HG03432 (cell line): Measurements from ENCODE around the gene GSTO2.

Experiments used
- ATAC-seq: cut with Tn5 transposase; IDR thresholded peaks from one replicate; pipeline ENCODE4 v1.9.1; 2021; ENCODE audit warnings: mild to moderate bottlenecking, moderate library complexity; ENCODE audit not compliant: unreplicated experiment

Gene GSTO2

GRCh38 chr10:104279550-104280259, 10.7 kb downstream of the GSTO2 start:
- ATAC-seq, result no peak

- ATAC-seq, result no peak
These were observed 12.7 kb downstream of the GSTO2 start for GRCh38 chr10:104281694-104282093.

- no peak for ATAC-seq
These were observed 15.9 kb downstream of the GSTO2 start for GRCh38 chr10:104284846-104285245.

GRCh38 chr10:104286939-104287338, 18.0 kb downstream of the GSTO2 start:
- ATAC-seq, result no peak

- no peak for ATAC-seq
These were observed 19.4 kb downstream of the GSTO2 start for GRCh38 chr10:104288355-104288754.

- peak; percentile 99 for ATAC-seq
These were observed 22.5 kb downstream of the GSTO2 start for GRCh38 chr10:104291439-104291951.

GRCh38 chr10:104293011-104293410, 24.0 kb downstream of the GSTO2 start:
- no peak for ATAC-seq

- no peak for ATAC-seq
These were observed 24.9 kb downstream of the GSTO2 start for GRCh38 chr10:104293781-104294321.

- no peak for ATAC-seq
These were observed 27.9 kb downstream of the GSTO2 start for GRCh38 chr10:104296687-104297436.

GRCh38 chr10:104297697-104298660, 29.0 kb downstream of the GSTO2 start:
- no peak for ATAC-seq

- ATAC-seq, result no peak
These were observed 30.3 kb downstream of the GSTO2 start for GRCh38 chr10:104299031-104299904.

GRCh38 chr10:104300002-104300735, 31.2 kb downstream of the GSTO2 start:
- ATAC-seq, result no peak

- peak; percentile 50 for ATAC-seq
These were observed 31.8 kb downstream of the GSTO2 start for GRCh38 chr10:104300736-104301292.

- no peak for ATAC-seq
These were observed 33.1 kb downstream of the GSTO2 start for GRCh38 chr10:104301907-104302690.

GRCh38 chr10:104303594-104304355, 34.8 kb downstream of the GSTO2 start:
- no peak for ATAC-seq

- no peak for ATAC-seq
These were observed 35.4 kb downstream of the GSTO2 start for GRCh38 chr10:104304356-104304745.

- no peak for ATAC-seq
These were observed 35.9 kb downstream of the GSTO2 start for GRCh38 chr10:104304927-104305326.
